ENCODE measurements around the gene RPAP2. TPM values are rescaled to one million over a fixed set of nuclear protein-coding genes. Genes with fewer than 3 reads are reported as not detected.

Gene RPAP2
- total RNA-seq, 1 experiment from 2014 or later: 31.8 TPM

- POLR2A ChIA-PET (ENCODE audit: low non-redundant PET): no interaction called here
Measured at GRCh38 chr1:92301021-92301420, 2.2 kb downstream of the RPAP2 start.

GRCh38 chr1:92306020-92306419 lies 7.2 kb downstream of the RPAP2 start:
- intact Hi-C loops (cut with micrococcal nuclease; ENCODE audit: unreplicated experiment): no loop called here
- Histone ChIP-seq H3K9me3 (ENCODE audit: low read depth, low read length, poor library complexity, severe bottlenecking) (no peaks in the 10 kb centered on the region), H3K27me3 (replicated peaks; ENCODE audit: insufficient read depth, low read depth, low read length, poor library complexity) (no peaks in the 10 kb centered on the region), H3K27ac (ENCODE audit: low read depth, low read length, poor library complexity, severe bottlenecking) (no peak overlapping the region), H3K4me1 (ENCODE audit: insufficient read depth, low read length, poor library complexity, severe bottlenecking) (peaks cover under 1% of the 10 kb centered on the region), H3K4me3 (ENCODE audit: low read depth, low read length, poor library complexity, severe bottlenecking) (no peak overlapping the region), H3K36me3 (ENCODE audit: insufficient read depth, low read length, poor library complexity, severe bottlenecking) (peaks cover 24% of the 10 kb centered on the region)
- BruUV-seq (replicated peaks): no TSS peak
- ChIA-PET POLR2A (ENCODE audit: low non-redundant PET) (no interaction called here), CTCF (no interaction called here)
- TF ChIP-seq CTCF (conservative IDR thresholded peaks at IDR 0.05; ENCODE audit: low read depth, low read length) (no peak), EZH2 (IDR thresholded peaks at IDR 0.05; ENCODE audit: borderline replicate concordance, low read depth, low read length, poor library complexity, severe bottlenecking) (no peak)
- DNase-seq (ENCODE audit: low spot score): no peak

More at GRCh38 chr1:92301021-92301420, 2.2 kb downstream of the RPAP2 start:
- Histone ChIP-seq H3K36me3 (ENCODE audit: insufficient read depth, low read length, poor library complexity, severe bottlenecking) (peaks cover 30% of the 10 kb centered on the region), H3K4me3 (ENCODE audit: low read depth, low read length, poor library complexity, severe bottlenecking) (no peak overlapping the region), H3K27ac (ENCODE audit: low read depth, low read length, poor library complexity, severe bottlenecking) (no peak overlapping the region), H3K4me1 (ENCODE audit: insufficient read depth, low read length, poor library complexity, severe bottlenecking) (peaks cover 19% of the 10 kb centered on the region), H3K27me3 (replicated peaks; ENCODE audit: insufficient read depth, low read depth, low read length, poor library complexity) (no peaks in the 10 kb centered on the region), H3K9me3 (ENCODE audit: low read depth, low read length, poor library complexity, severe bottlenecking) (no peaks in the 10 kb centered on the region)
- CTCF ChIA-PET: interaction anchor here (1.0 kb wide), 1 partner anchor 9 kb away, joined by 4 read pairs; no protein-coding TSS in a partner anchor
- intact Hi-C loops (cut with micrococcal nuclease; ENCODE audit: unreplicated experiment): no loop called here
- no peak for DNase-seq (ENCODE audit: low spot score)
- TF ChIP-seq EZH2 (IDR thresholded peaks at IDR 0.05; ENCODE audit: borderline replicate concordance, low read depth, low read length, poor library complexity, severe bottlenecking) (no peak), CTCF (conservative IDR thresholded peaks at IDR 0.05; ENCODE audit: low read depth, low read length) (no peak)
- BruUV-seq (replicated peaks): no TSS peak

GRCh38 chr1:92307980-92308379 lies 9.1 kb downstream of the RPAP2 start:
- Histone ChIP-seq H3K36me3 (ENCODE audit: insufficient read depth, low read length, poor library complexity, severe bottlenecking) (peaks cover 24% of the 10 kb centered on the region), H3K27me3 (replicated peaks; ENCODE audit: insufficient read depth, low read depth, low read length, poor library complexity) (no peaks in the 10 kb centered on the region), H3K27ac (ENCODE audit: low read depth, low read length, poor library complexity, severe bottlenecking) (no peak overlapping the region), H3K4me1 (ENCODE audit: insufficient read depth, low read length, poor library complexity, severe bottlenecking) (no peaks in the 10 kb centered on the region), H3K9me3 (ENCODE audit: low read depth, low read length, poor library complexity, severe bottlenecking) (no peaks in the 10 kb centered on the region), H3K4me3 (ENCODE audit: low read depth, low read length, poor library complexity, severe bottlenecking) (no peak overlapping the region)
- TF ChIP-seq EZH2 (IDR thresholded peaks at IDR 0.05; ENCODE audit: borderline replicate concordance, low read depth, low read length, poor library complexity, severe bottlenecking) (no peak), CTCF (conservative IDR thresholded peaks at IDR 0.05; ENCODE audit: low read depth, low read length) (no peak)
- intact Hi-C loops (cut with micrococcal nuclease; ENCODE audit: unreplicated experiment): no loop called here
- no peak for DNase-seq (ENCODE audit: low spot score)
- BruUV-seq (replicated peaks): no TSS peak
- POLR2A ChIA-PET (ENCODE audit: low non-redundant PET): no interaction called here
- CTCF ChIA-PET: no interaction called here

All from A673 (cell line).